OCI-LY7 (cell line): ENCODE measurements around the gene FAM120A.

Experiments used
- EZH2phosphoT487 ChIP-seq: fragments of 200-600 bp; sonication (generic); IDR thresholded peaks from 2 replicates; pipeline ENCODE4 v1.6.1; 2018; ENCODE audit warnings: low read depth, borderline replicate concordance, mild to moderate bottlenecking, mixed run types, antibody characterized with exemption, low read length, moderate library complexity, mixed read lengths
- TF ChIP-seq, protein P1 (sequence below): fragments of 200-600 bp; sonication (generic); conservative IDR thresholded peaks from 2 replicates; pipeline ENCODE4 v1.5.1; 2014; ENCODE audit warnings: mild to moderate bottlenecking, antibody characterized with exemption, low read length, moderate library complexity, mixed read lengths

DNA sequence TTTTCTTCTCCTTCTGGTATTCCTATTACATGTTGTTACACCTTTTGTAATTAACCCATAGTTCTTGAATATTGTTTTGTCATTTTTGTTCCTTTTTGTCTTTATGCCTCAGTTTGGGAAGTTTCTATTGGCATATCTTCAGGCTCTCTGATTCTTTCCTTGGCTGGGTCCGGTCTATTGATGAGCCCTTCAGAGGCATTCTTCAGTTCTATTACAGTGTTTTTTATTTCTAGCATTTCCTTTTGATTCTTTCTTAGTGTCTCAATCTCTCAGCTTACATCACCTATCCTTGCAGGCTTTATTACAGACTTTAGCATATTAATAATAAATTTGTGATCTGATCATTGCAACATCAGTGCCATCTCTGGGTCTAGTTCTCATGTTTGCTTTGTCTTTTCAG is 158.7 kb downstream of the FAM120A start:
- TF ChIP-seq, protein P1, sequence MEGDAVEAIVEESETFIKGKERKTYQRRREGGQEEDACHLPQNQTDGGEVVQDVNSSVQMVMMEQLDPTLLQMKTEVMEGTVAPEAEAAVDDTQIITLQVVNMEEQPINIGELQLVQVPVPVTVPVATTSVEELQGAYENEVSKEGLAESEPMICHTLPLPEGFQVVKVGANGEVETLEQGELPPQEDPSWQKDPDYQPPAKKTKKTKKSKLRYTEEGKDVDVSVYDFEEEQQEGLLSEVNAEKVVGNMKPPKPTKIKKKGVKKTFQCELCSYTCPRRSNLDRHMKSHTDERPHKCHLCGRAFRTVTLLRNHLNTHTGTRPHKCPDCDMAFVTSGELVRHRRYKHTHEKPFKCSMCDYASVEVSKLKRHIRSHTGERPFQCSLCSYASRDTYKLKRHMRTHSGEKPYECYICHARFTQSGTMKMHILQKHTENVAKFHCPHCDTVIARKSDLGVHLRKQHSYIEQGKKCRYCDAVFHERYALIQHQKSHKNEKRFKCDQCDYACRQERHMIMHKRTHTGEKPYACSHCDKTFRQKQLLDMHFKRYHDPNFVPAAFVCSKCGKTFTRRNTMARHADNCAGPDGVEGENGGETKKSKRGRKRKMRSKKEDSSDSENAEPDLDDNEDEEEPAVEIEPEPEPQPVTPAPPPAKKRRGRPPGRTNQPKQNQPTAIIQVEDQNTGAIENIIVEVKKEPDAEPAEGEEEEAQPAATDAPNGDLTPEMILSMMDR, result no peak
- TF ChIP-seq EZH2phosphoT487, result no peak
